C1 segment of cervical spinal cord (tissue), 14 donors: Measurements from ENCODE around the gene KCNC1.

ENCODE experiments used
- DNase-seq, 14 donors: peaks; one replicate each; lab custom pipeline; 2025; lab: John Stamatoyannopoulos, UW

Gene KCNC1

GRCh38 chr11:17714870-17715269, 19.7 kb upstream of the KCNC1 start:
- DNase-seq, result no peak

GRCh38 chr11:17716807-17717206, 17.8 kb upstream of the KCNC1 start:
- no peak for DNase-seq

- no peak for DNase-seq
Observed at GRCh38 chr11:17718015-17718414, 16.6 kb upstream of the KCNC1 start.

- no peak for DNase-seq
Observed at GRCh38 chr11:17718510-17718962, 16.0 kb upstream of the KCNC1 start.

GRCh38 chr11:17719028-17719937, 15.3 kb upstream of the KCNC1 start, which contains the start of gene MYOD1:
MYOD1 (plus strand) TSS chr11:17719571; CDS start chr11:17719783, 212 bp downstream.
- DNase-seq, result no peak

GRCh38 chr11:17719938-17720795, 14.4 kb upstream of the KCNC1 start:
- DNase-seq, result no peak

GRCh38 chr11:17720796-17721171, 13.8 kb upstream of the KCNC1 start:
- DNase-seq, result no peak

GRCh38 chr11:17721242-17721999, 13.2 kb upstream of the KCNC1 start:
- DNase-seq, result no peak

GRCh38 chr11:17722000-17722643, 12.5 kb upstream of the KCNC1 start:
- no peak for DNase-seq

- DNase-seq, result no peak
Observed at GRCh38 chr11:17724020-17724908, 10.3 kb upstream of the KCNC1 start.

- DNase-seq, result no peak
Observed at GRCh38 chr11:17725174-17725573, 9.4 kb upstream of the KCNC1 start.

- no peak for DNase-seq
Observed at GRCh38 chr11:17730137-17730536, 4.4 kb upstream of the KCNC1 start.

GRCh38 chr11:17730608-17731462, 3.7 kb upstream of the KCNC1 start:
- DNase-seq, result peak; percentile 31 to 98 (median 72)

GRCh38 chr11:17733261-17733660, 1.3 kb upstream of the KCNC1 start:
- DNase-seq, result no peak

- peak in 3 of 14 donors; percentile 27 to 54 (median 35) for DNase-seq
Observed at GRCh38 chr11:17734986-17735817, 621 bp downstream of the KCNC1 start.

- no peak for DNase-seq
Observed at GRCh38 chr11:17735818-17736578, 1.4 kb downstream of the KCNC1 start.

GRCh38 chr11:17736579-17736893, 2.0 kb downstream of the KCNC1 start:
- DNase-seq, result peak in 1 of 14 donors; percentile 11
